HG02759 (cell line): Measurements from ENCODE around the gene SLC7A1.
A peak's percentile ranks its signal among the peaks of the same experiment; 100 is the strongest.

Experiments
- ATAC-seq: cut with Tn5 transposase; IDR thresholded peaks from one replicate; pipeline ENCODE4 v1.9.1; 2021; ENCODE audit warnings: mild to moderate bottlenecking, moderate library complexity; ENCODE audit not compliant: unreplicated experiment

SLC7A1 gene

DNA sequence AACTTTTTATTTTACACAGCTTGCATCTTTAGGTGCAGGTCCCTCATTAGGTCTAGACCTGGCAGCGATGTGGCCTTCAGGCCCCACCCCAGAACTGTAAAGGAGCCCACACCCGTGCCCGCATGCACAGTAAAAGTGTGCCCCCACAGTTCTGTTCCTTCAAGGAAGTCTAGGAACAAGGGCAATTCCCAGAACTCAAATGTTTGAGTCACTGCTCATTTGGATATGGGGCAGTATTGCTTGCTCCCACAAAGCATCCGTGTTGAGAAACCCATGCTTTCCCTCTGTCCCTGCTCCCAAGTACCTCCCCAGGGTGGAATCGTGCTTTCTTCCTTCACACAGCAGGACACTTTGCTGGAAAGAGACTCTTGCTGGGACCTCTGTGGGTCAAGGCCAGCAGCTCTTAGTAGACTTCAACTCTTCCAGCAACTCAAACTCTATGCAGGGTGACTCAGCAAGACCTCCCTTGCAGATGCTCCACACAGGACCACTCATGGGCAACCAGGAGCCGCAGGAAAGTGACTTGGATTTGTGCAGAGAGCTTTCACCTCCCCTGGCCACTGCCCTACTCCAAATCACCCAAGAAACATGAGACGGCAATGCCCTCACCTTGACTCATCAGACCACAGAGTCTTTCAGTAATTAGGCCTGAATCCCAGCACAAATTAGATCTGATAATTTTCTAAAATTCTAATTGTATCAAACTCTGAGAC, 12.3 kb downstream of the SLC7A1 start:
- ATAC-seq = no peak

GRCh38 chr13:29582171-29582570, 13.3 kb downstream of the SLC7A1 start:
- ATAC-seq = no peak

DNA sequence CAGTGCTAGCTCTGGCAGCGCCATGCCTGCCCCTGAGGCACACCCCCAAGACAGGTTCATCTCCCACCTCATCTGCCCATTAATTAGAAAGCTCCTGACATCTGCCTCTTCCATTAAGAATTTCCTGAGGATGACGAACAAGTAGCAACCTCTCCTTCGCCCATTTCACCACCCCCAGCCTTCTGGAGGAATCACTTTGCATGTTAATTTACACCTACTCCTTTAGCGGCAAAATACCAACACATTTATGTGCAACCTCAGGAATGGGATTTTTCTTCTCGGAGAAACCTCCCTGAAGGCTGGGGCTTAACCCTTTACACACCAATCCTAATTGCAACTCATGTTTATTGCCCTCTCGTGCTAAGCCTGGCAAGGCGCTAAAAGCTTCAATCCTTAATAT, 13.8 kb downstream of the SLC7A1 start:
- no peak for ATAC-seq

- no peak for ATAC-seq
These were observed 16.4 kb downstream of the SLC7A1 start for GRCh38 chr13:29579094-29579493.

GRCh38 chr13:29578300-29579085, 17.0 kb downstream of the SLC7A1 start:
- ATAC-seq = no peak

GRCh38 chr13:29577136-29578051, 18.1 kb downstream of the SLC7A1 start:
- ATAC-seq = no peak

DNA sequence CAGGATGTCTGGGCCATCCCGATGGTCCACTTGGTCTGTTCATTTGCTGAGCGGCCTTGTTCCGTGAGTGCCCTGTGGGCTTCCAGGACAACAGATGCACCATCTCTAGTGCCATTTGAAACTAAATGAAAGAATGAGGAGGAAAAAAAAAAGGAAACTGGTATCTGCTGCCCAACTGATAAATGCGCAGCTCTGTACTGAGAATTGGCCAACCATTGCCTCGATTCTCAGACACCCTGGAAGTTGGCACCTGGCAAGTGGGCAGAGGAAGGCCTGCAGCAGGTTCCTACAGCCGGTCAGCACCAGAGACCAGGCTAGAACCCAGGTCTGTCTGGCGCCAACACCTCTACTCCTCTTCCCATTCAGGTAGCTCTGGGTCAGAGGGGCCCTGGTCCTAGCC, 18.9 kb downstream of the SLC7A1 start:
- no peak for ATAC-seq

GRCh38 chr13:29575098-29575497, 20.4 kb downstream of the SLC7A1 start:
- ATAC-seq = no peak

GRCh38 chr13:29573190-29573589, 22.3 kb downstream of the SLC7A1 start:
- peak; percentile 71 for ATAC-seq

DNA sequence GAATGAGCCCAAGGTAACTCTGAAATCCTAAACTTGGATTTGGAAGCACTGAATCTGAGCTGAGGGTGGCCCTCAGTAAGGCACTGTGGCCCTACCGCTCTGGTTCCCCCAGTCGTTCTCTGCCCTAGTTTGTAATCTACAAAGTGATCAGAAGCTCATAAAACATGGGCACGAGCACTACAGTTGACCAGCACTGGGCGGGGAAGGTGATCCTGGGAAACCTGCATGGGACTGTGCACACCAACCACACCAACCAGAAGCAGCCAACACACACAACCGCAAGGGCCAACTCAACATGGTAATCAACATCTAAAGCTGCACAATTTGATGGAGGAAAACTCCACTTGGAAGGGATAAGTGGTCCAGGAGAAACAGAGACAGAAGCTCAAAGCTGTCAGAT, 22.9 kb downstream of the SLC7A1 start:
- ATAC-seq = no peak

DNA sequence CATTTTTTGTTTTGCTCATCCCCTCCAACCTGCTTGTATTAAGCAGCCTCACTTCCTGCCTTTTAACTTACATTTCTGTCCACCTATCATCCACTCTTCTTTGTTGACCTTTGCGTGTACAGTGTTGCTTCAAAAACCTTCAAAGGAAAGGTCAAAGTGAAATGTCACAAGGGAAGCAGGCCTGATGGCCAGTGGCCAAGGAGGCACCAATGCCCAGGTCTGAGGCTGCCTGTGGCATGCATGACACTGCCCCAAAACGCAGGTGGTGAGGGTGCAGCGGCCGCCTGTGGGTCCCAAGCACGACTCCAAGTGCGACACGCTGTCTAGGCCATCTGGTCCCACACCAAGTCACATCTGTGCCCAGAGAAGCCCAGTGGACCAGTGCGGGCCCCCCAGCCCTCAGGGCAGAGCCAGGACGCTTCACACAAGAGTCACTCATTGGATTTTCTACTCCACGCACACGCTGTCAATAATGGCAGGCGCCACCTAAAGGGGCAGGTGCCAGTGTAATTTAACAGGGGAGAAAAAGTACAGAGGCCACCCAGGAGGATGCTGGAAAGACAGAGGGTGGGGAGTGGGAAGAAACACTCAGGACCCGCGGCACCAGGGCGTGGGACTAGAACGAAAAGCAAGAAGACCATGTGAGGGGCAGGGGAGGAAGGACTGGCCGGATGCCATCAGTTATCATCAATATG, 23.5 kb downstream of the SLC7A1 start:
- no peak for ATAC-seq

DNA sequence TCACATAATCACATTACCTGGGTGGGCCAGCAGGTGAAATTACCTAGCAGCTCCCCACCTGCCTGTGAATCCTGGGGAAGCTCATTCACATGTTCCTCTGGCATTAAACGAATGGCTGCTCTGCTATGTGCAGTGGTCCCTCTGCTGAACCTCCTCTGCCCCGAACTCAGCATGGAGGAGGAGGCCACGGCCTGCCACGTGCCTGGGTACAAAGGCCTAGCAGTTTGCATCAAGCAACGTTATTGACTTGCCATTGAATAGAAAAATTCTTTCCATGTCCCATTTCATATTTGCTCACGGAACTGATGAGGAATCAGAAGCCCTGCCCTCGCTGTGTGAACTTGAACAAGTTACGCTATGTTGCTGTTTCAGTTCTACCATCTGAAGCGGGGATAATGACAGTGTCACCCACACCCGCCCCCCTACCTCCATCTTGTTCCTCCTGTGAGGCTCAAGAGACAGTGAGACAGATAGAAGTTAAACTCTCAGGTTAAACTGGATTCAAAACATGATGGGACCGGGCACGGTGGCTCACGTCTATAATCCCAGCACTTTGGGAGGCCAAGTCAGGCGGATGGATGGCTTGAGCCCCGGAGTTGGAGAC, 25.3 kb downstream of the SLC7A1 start:
- ATAC-seq = no peak

DNA sequence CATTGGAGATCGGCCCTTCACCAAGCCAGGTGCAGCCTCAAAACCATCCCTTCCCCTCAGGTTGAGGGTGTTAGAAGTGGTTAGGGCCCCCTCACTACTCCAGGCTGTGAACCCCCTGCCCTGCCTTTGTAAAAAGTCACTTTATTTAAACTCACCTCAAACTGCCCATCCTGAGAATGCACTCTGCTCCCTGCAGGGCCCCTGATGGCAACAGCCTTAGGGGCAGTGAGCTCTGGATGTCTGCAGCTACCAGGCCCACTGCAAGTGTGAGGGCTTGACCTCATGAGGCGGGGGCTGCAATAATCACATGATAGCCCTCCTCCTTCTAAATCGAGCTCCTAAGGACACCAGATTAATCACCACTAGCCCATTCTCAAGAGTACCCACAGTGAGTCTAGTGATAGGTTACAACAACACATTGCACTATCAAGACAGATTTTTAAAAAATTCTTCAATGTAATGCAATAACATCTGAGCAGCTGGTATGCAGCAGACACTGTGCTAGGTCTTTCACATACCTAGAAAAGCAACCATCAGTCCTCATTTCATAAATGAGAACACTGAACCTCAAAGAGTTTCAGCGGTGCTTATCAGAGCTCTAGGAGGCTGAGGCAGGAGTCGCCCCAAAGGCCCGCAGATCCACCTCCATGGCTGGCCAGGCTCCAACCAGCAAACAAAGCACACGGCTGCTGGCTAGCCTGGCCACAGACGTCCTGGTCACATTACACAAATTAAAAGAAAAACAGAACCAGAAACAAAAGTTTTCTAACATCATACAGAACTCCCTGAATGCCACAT, 26.0 kb downstream of the SLC7A1 start:
- no peak for ATAC-seq

GRCh38 chr13:29568731-29569130, 26.8 kb downstream of the SLC7A1 start:
- no peak for ATAC-seq

GRCh38 chr13:29567411-29567810, 28.1 kb downstream of the SLC7A1 start:
- ATAC-seq = no peak

DNA sequence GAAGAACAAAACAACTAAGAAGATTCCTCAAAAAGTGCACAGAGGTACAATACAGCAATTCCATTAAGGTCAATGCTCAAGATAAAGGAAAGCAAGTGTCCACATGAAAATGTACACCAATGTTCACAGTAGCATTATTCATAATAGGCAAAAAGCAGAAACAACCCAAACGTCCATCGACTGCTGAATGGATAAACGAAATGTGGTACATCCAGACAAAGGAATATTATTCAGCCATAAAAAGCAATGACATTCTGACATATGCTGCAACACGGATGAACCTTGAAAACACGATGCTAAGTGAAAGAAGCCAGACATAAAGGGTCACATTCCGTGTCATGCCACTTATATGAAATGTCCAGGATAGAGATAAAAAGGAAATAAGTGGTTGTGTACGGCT, 29.3 kb downstream of the SLC7A1 start:
- ATAC-seq = no peak

DNA sequence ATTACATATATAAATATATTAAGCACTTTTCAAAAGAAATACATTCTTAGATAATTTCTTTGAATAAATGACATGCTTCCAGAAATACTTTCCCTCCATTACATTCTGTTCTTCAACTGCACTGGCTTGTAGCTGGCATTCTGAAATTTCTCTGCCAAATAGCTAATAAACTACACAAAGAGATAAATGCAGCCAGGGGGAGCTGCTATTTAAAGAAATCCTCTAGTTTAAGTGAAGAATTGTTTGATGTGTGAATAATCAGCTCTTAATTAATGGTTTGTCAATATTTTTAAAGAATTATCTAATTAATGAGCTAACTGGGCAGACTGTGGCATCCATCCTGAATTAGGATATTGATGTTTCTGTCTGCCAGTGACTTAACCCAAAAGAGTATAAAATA, 30.7 kb downstream of the SLC7A1 start:
- ATAC-seq = no peak

- no peak for ATAC-seq
These were observed 31.1 kb downstream of the SLC7A1 start for GRCh38 chr13:29564373-29564772.

DNA sequence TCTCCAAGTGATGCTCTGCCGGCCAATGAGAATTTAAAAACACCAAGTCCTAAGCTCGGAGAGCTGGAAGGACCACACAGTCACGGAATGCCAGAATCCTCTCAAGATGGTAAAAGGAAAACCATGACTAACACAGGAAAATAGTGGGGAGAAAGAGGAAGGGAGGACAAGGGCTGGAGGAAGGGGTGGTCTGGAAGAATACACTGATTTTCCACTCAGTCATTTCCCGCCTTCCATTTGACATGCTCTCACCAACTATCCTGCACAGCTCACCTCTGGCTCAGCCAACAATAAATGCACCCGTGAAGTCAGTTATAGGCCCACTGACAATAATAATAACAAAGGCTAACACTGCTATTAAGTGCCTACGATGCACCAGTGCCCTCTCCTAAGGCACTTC, 31.5 kb downstream of the SLC7A1 start:
- ATAC-seq = no peak
